ENCODE measurements around the gene FRMD8. TPM values are rescaled to one million over a fixed set of nuclear protein-coding genes. Genes with fewer than 3 reads are reported as not detected.
A peak's percentile ranks its signal among the peaks of the same experiment; 100 is the strongest.

FRMD8 gene
- total RNA-seq, 2 donors from 2014 or later = 20.0 to 46.8 TPM

- ATAC-seq = no peak
- peak overlapping the region; percentile 97 to 100 (median 100) for H3K27ac ChIP-seq
- 30 to 38% methylated on average over 9 to 19 of the region's 19 CpGs for WGBS, 2 donors
- no peaks in the 10 kb centered on the region for H3K9me3 ChIP-seq
- no peak for TF ChIP-seq CTCF (IDR thresholded peaks at IDR 0.05)
- no peak for TF ChIP-seq POLR2A (IDR thresholded peaks at IDR 0.05)
- no peaks in the 10 kb centered on the region for H3K36me3 ChIP-seq (replicated peaks in 1 of 2; ENCODE audit: insufficient read depth in 1 of 2, low read depth in 2 of 2)
- intact Hi-C loops (cut with DNase I) = no loop called here
- H3K27me3 ChIP-seq = no peaks in the 10 kb centered on the region
- peaks cover 87% of the 10 kb centered on the region for H3K4me1 ChIP-seq
- no peak overlapping the region for H3K4me3 ChIP-seq
- DNase-seq = peak in 2 of 4 donors; percentile 33 to 51
These were observed 8.1 kb upstream of the FRMD8 start for GRCh38 chr11:65378208-65378927.

GRCh38 chr11:65378928-65379638, 7.4 kb upstream of the FRMD8 start:
- H3K4me3 ChIP-seq = no peak overlapping the region
- ATAC-seq (no peak), DNase-seq (peak in 1 of 4 donors; percentile 31)
- H3K36me3 ChIP-seq (replicated peaks in 1 of 2; ENCODE audit: insufficient read depth in 1 of 2, low read depth in 2 of 2) = no peaks in the 10 kb centered on the region
- no peaks in the 10 kb centered on the region for H3K9me3 ChIP-seq
- no peaks in the 10 kb centered on the region for H3K27me3 ChIP-seq
- no peak for TF ChIP-seq CTCF (IDR thresholded peaks at IDR 0.05)
- TF ChIP-seq POLR2A (IDR thresholded peaks at IDR 0.05) = no peak
- 52% methylated on average over 12 of the region's 14 CpGs; no CpG with 5 or more reads in 1 of the 2 donors for WGBS, 2 donors
- H3K4me1 ChIP-seq = peaks cover 90% of the 10 kb centered on the region
- intact Hi-C loops (cut with DNase I) = no loop called here
- H3K27ac ChIP-seq = peak overlapping the region; percentile 97 to 100 (median 100)

- H3K27ac ChIP-seq = peak overlapping the region; percentile 97 to 100 (median 100)
- ATAC-seq (no peak), DNase-seq (peak in 3 of 4 donors; percentile 40 to 56 (median 50))
- H3K4me1 ChIP-seq = peaks cover 88% of the 10 kb centered on the region
- H3K27me3 ChIP-seq = no peaks in the 10 kb centered on the region
- H3K36me3 ChIP-seq (replicated peaks in 1 of 2; ENCODE audit: insufficient read depth in 1 of 2, low read depth in 2 of 2) = no peaks in the 10 kb centered on the region
- no peaks in the 10 kb centered on the region for H3K9me3 ChIP-seq
- WGBS, 2 donors = 24 to 42% methylated on average over 9 to 13 of the region's 13 CpGs
- TF ChIP-seq CTCF (IDR thresholded peaks at IDR 0.05) (no peak), POLR2A (IDR thresholded peaks at IDR 0.05) (no peak)
- H3K4me3 ChIP-seq = peak overlapping the region in 1 of 2 donors; percentile 2
- intact Hi-C loops (cut with DNase I) = no loop called here
These were observed 6.6 kb upstream of the FRMD8 start for GRCh38 chr11:65379698-65380459.

- DNase-seq (peak; percentile 69 to 87 (median 83)), ATAC-seq (peak; percentile 14)
- Histone ChIP-seq H3K27me3 (no peaks in the 10 kb centered on the region), H3K27ac (peak overlapping the region; percentile 97 to 100 (median 100)), H3K4me3 (peak overlapping the region in 1 of 2 donors; percentile 2), H3K36me3 (replicated peaks in 1 of 2; ENCODE audit: insufficient read depth in 1 of 2, low read depth in 2 of 2) (no peaks in the 10 kb centered on the region), H3K4me1 (peaks cover 88% of the 10 kb centered on the region), H3K9me3 (no peaks in the 10 kb centered on the region)
- intact Hi-C loops (cut with DNase I) = no loop called here
- TF ChIP-seq POLR2A (IDR thresholded peaks at IDR 0.05) (peak; percentile 38 to 56 (median 54)), CTCF (IDR thresholded peaks at IDR 0.05) (peak in 4 of 7 experiments; percentile 34 to 42 (median 39))
- 37 to 41% methylated on average over 12 to 16 of the region's 16 CpGs for WGBS, 2 donors
These were observed 5.8 kb upstream of the FRMD8 start for GRCh38 chr11:65380460-65381119.

All from body of pancreas (tissue), 4 donors.